Endothelial cell (in vitro differentiated cells): ENCODE data around the gene FBXL20. TPM values are rescaled to one million over a fixed set of nuclear protein-coding genes. Genes with fewer than 3 reads are reported as not detected.

ENCODE experiments used
- DNase-seq: peaks from one replicate; pipeline ENCODE4 v3.0.0; 2021; ENCODE audit warnings: low spot score
- H3K27ac Mint-ChIP-seq: one replicate; pipeline ENCODE4 v1.8.0; 2021; ENCODE audit warnings: mixed read lengths, inconsistent platforms; ENCODE audit not compliant: unreplicated experiment
- H3K27me3 Mint-ChIP-seq: one replicate; pipeline ENCODE4 v1.8.0; 2021; ENCODE audit warnings: mild to moderate bottlenecking, moderate library complexity, mixed read lengths, inconsistent platforms; ENCODE audit not compliant: unreplicated experiment
- H3K36me3 Mint-ChIP-seq: one replicate; pipeline ENCODE4 v1.8.0; 2021; ENCODE audit warnings: mild to moderate bottlenecking, low read depth, mixed read lengths, inconsistent platforms; ENCODE audit not compliant: unreplicated experiment
- H3K4me1 Mint-ChIP-seq: one replicate; pipeline ENCODE4 v1.8.0; 2021; ENCODE audit warnings: mild to moderate bottlenecking, mixed read lengths, inconsistent platforms; ENCODE audit not compliant: unreplicated experiment
- H3K4me3 Mint-ChIP-seq: one replicate; pipeline ENCODE4 v1.8.0; 2021; ENCODE audit warnings: mild to moderate bottlenecking, mixed read lengths, inconsistent platforms; ENCODE audit not compliant: unreplicated experiment
- H3K9me3 Mint-ChIP-seq: one replicate; pipeline ENCODE4 v1.8.0; 2021; ENCODE audit warnings: mixed read lengths, inconsistent platforms; ENCODE audit not compliant: unreplicated experiment
- total RNA-seq: library from RNA; stranded (reverse); fragmentation: NEBNext Ultra II Directional; extraction: Animal tissue kit (Norgen Biotek cat#: 25700); gene quantifications from one replicate; pipeline ENCODE4 v1.2.1, GENCODE V29; 2021; ENCODE audit not compliant: unreplicated experiment
- TF ChIP-seq, protein P1 (sequence below): fragments of 200-600 bp; sonication (generic); IDR thresholded peaks from one replicate; pipeline ENCODE4 v1.5.0; 2021; ENCODE audit warnings: antibody characterized with exemption; ENCODE audit not compliant: unreplicated experiment

The FBXL20 gene
- total RNA-seq, 1 donor from 2014 or later: 26.6 TPM

DNA sequence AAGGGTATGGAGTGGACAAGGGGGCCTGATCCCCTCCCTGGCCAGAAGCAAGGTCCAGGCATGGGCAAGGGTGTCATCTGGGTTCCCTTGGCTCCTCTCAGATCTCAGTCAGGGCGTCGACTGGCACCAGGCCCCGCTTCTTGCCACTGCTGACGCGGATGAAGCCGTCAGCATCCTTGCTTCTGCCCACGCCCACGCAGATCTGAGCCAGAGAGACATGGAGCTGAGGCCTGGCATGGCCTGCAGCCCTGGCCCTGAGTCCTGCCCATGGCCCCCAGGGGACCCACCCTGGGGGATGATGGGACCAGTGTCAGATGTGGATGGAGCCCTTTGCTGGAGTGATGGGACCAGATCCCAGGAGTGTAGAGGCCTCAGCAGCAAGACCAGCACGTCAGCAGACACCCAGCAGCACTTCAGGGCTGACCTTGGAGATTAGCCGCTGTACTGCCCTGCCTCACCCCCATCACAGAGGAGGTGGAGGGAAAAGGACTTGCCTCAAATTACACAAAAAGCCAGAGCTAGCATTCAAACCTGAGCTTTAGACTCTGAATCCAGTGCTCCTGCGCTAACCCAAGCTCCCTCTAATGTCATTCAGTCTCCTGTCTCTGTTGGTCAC lies 189.1 kb downstream of the FBXL20 start:
- Mint-ChIP-seq H3K27me3 (peaks cover 9% of the 10 kb centered on the region), H3K36me3 (peaks cover 3% of the 10 kb centered on the region), H3K9me3 (no peaks in the 10 kb centered on the region), H3K4me3 (no peak overlapping the region), H3K27ac (no peak overlapping the region), H3K4me1 (no peaks in the 10 kb centered on the region)
- TF ChIP-seq, protein P1, sequence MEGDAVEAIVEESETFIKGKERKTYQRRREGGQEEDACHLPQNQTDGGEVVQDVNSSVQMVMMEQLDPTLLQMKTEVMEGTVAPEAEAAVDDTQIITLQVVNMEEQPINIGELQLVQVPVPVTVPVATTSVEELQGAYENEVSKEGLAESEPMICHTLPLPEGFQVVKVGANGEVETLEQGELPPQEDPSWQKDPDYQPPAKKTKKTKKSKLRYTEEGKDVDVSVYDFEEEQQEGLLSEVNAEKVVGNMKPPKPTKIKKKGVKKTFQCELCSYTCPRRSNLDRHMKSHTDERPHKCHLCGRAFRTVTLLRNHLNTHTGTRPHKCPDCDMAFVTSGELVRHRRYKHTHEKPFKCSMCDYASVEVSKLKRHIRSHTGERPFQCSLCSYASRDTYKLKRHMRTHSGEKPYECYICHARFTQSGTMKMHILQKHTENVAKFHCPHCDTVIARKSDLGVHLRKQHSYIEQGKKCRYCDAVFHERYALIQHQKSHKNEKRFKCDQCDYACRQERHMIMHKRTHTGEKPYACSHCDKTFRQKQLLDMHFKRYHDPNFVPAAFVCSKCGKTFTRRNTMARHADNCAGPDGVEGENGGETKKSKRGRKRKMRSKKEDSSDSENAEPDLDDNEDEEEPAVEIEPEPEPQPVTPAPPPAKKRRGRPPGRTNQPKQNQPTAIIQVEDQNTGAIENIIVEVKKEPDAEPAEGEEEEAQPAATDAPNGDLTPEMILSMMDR: no peak
- no peak for DNase-seq

DNA sequence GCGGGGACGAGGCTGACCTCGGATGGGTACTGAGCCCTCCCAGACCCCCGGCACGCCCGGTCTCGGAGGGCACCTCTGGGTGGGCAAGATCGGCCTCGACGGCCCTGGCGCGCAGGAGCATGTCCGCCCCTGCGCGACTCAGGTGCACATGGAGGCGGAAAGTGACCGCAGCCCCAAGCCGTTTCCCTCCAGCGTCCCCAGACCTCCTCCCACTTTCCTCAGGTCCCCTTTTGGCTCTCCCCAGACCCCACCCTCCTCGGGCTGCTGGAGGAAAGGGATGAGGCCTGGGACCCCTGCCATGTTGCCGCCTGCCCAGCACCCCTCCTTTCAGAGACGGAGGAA lies 191.4 kb downstream of the FBXL20 start:
- no peak overlapping the region for H3K4me3 Mint-ChIP-seq

DNA sequence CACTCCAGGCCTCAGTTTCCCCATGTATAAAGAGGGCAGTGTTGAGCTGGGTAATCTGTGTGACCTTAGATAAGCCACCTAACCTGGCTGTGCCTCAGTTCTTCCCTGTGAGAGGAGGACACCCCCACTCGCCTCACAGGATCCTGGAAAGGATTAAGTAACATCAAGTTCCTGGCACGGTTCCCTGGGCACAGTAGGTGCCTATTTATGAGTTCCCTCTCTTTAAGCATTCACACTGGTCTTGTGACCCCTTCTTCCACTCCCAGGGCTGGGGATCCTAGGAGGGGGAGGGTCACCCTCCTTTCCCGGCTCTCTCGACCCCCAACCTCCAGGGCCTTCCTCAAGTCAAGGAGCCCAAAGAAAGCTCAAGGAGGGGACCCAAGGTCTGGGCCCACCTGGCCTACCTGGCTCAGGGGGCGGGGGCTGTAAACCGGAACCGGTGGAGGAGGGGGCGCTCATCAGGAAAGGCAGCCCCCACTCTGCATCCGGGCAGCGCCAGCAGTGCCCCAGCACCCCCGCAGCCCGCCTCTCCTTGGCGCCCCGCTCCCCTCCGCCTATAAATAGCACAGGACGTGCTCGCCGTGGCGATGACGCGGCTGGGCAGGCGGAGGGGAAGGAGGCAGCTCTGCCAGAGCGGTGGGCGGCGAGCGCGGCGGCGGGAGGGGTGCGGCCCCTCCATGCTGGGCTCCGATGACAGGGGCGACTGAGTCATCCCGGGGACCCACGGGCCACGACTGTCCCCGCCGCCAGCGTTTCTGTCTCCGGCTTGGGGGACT lies 191.9 kb downstream of the FBXL20 start:
- Mint-ChIP-seq H3K36me3 (peaks cover 5% of the 10 kb centered on the region), H3K9me3 (no peaks in the 10 kb centered on the region), H3K4me3 (no peak overlapping the region), H3K27ac (no peak overlapping the region), H3K4me1 (peaks cover 2% of the 10 kb centered on the region), H3K27me3 (peaks cover 4% of the 10 kb centered on the region)
- no peak for DNase-seq
- TF ChIP-seq, protein P1: no peak

More for the DNA sequence above, 191.4 kb downstream of the FBXL20 start:
- H3K9me3 Mint-ChIP-seq: no peaks in the 10 kb centered on the region
- no peaks in the 10 kb centered on the region for H3K36me3 Mint-ChIP-seq
- TF ChIP-seq, protein P1: no peak
- no peak for DNase-seq
- peaks cover 2% of the 10 kb centered on the region for H3K4me1 Mint-ChIP-seq
- H3K27ac Mint-ChIP-seq: no peak overlapping the region
- H3K27me3 Mint-ChIP-seq: peaks cover 4% of the 10 kb centered on the region

DNA sequence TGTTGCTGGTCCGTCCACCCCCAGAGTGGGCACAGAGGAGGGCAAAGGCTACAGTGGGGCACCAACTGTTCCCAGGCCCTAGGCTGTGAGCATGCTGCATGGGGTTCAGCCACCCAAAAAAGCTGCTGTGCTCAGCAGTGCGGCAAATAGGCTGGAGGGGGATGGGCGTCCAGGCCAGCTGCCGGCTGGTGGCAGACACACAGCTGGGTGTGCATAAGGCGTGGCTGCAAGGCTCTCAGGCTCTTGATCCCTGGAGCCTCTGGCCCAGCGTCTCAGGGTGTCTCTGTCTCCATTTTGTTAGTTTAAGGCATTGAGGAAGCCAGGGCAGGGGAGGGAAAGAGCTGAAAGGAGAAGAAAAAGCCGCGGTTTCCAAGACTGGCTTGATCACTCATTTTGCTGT lies 192.5 kb downstream of the FBXL20 start:
- Mint-ChIP-seq H3K27ac (no peak overlapping the region), H3K27me3 (peaks cover 4% of the 10 kb centered on the region), H3K36me3 (peaks cover 10% of the 10 kb centered on the region), H3K4me3 (no peak overlapping the region), H3K9me3 (no peaks in the 10 kb centered on the region), H3K4me1 (peaks cover 2% of the 10 kb centered on the region)
- TF ChIP-seq, protein P1: no peak
- no peak for DNase-seq

DNA sequence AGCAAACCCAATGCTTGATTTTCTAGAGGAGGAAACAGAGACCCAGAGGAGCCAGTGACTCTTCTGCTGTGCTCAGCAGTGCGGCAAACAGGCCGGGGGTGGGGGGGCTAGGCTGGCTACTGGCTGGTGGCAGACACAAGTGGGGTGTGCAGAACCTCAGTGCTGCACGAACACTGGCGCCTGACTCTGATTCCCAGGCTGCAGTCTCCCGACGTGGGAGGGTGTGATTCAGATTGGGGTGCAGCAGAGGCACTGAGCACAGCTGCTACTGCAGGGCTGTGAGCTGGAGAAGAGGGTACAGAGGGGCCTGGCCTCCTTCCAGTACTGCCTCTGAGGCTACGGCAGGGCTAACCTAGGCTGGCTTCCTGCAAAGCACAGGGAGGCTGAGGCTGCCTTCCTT lies 193.3 kb downstream of the FBXL20 start:
- no peak for DNase-seq
- H3K4me3 Mint-ChIP-seq: no peak overlapping the region
- H3K9me3 Mint-ChIP-seq: no peaks in the 10 kb centered on the region
- peaks cover 3% of the 10 kb centered on the region for H3K27me3 Mint-ChIP-seq
- H3K4me1 Mint-ChIP-seq: peaks cover 2% of the 10 kb centered on the region
- no peak overlapping the region for H3K27ac Mint-ChIP-seq
- H3K36me3 Mint-ChIP-seq: peaks cover 16% of the 10 kb centered on the region
- TF ChIP-seq, protein P1: no peak
